K562 (cell line): ENCODE results near the gene CACNA2D3.

ENCODE experiments used
- ASH1L ChIP-seq: fragments of 450-650 bp; IDR thresholded peaks from 2 replicates; pipeline ENCODE4 v1.6.1; 2018; ENCODE audit warnings: borderline replicate concordance, mild to moderate bottlenecking, low read depth; ENCODE audit not compliant: partially characterized antibody
- CREB1 ChIP-seq, 2 experiments: sonication (generic) in 1 of 2; formaldehyde crosslinking in 1 of 2; IDR thresholded peaks; 2 replicates each; pipeline versions ENCODE4 v1.6.1 to v1.8.0; 2012 to 2022; ENCODE audit warnings: inconsistent platforms in 1 of 2, mild to moderate bottlenecking in 1 of 2, missing genetic modification reagents in 1 of 2, moderate library complexity in 1 of 2
- CTCF ChIP-seq, 3 experiments: IDR thresholded peaks in 2 of 3; conservative IDR thresholded peaks in 1 of 3; 2 replicates each; pipeline ENCODE4 v1.5.1; 2011 to 2012; ENCODE audit warnings: low read length in 3 of 3, mild to moderate bottlenecking in 3 of 3, control low read depth in 2 of 3, improper control_type of control experiment in 1 of 3, inconsistent platforms in 1 of 3, low read depth in 1 of 3, mixed read lengths in 1 of 3, moderate library complexity in 1 of 3; ENCODE audit not compliant: insufficient read depth in 2 of 3
- HNRNPLL ChIP-seq: fragments of 200-400 bp; formaldehyde crosslinking; IDR thresholded peaks from 2 replicates; pipeline ENCODE4 v1.6.1; 2017; ENCODE audit warnings: low read length, low read depth, mild to moderate bottlenecking; ENCODE audit not compliant: poor library complexity, severe bottlenecking
- MEIS2 ChIP-seq: fragments of 450-650 bp; IDR thresholded peaks from 2 replicates; pipeline ENCODE4 v1.6.1; 2014; ENCODE audit warnings: mild to moderate bottlenecking; ENCODE audit not compliant: partially characterized antibody
- NRF1 ChIP-seq, 2 experiments: fragments of 450-650 bp; IDR thresholded peaks in 1 of 2; conservative IDR thresholded peaks in 1 of 2; 2 replicates each; pipeline ENCODE4 v1.6.1; 2014; ENCODE audit warnings: mild to moderate bottlenecking in 2 of 2
- RFX5 ChIP-seq: IDR thresholded peaks from 2 replicates; pipeline ENCODE4 v1.6.1; 2011; ENCODE audit warnings: low read depth, mild to moderate bottlenecking, improper control_type of control experiment, low read length
- TAF1 ChIP-seq: IDR thresholded peaks from 2 replicates; pipeline ENCODE4 v1.6.1; 2011; ENCODE audit warnings: mild to moderate bottlenecking, low read length, moderate library complexity; ENCODE audit not compliant: insufficient read depth, control insufficient read depth, severe bottlenecking; ENCODE audit errors: extremely low read depth
- THAP12 ChIP-seq: fragments of 250-450 bp; sonication (Bioruptor Pico); IDR thresholded peaks from 2 replicates; pipeline ENCODE4 v1.9.0; 2021; ENCODE audit warnings: mild to moderate bottlenecking, inconsistent platforms
- ZBTB1 ChIP-seq: sonication (generic); formaldehyde crosslinking; IDR thresholded peaks from 2 replicates; pipeline ENCODE4 v1.8.1; 2023; ENCODE audit warnings: missing genetic modification reagents, low read depth, mild to moderate bottlenecking, borderline replicate concordance
- ZNF655 ChIP-seq: fragments of 250-450 bp; sonication (Bioruptor Pico); IDR thresholded peaks from 2 replicates; pipeline ENCODE4 v1.5.0; 2021
- ZNF695 ChIP-seq: fragments of 450-650 bp; formaldehyde crosslinking; IDR thresholded peaks from 2 replicates; pipeline ENCODE4 v1.4.0; 2020; ENCODE audit warnings: mild to moderate bottlenecking, moderate library complexity

- TF ChIP-seq CREB1 (IDR thresholded peaks at IDR 0.05) (no peak), CREB1 (CRISPR knock-in tag; IDR thresholded peaks at IDR 0.05) (no peak), CTCF (IDR thresholded peaks at IDR 0.05 in 2 of 3, conservative IDR thresholded peaks at IDR 0.05 in 1 of 3; ENCODE audit: insufficient read depth in 2 of 3, low read depth in 1 of 3, low read length in 3 of 3) (no peak), ASH1L (no peak), THAP12 (no peak), NRF1 (conservative IDR thresholded peaks at IDR 0.05 in 1 of 2, IDR thresholded peaks at IDR 0.05 in 1 of 2) (no peak), MEIS2 (no peak), RFX5 (no peak), TAF1 (no peak), HNRNPLL (no peak), ZNF655 (no peak), ZNF695 (CRISPR knock-in tag) (no peak), ZBTB1 (CRISPR knock-in tag) (no peak)
Measured at GRCh38 chr3:55094676-55095075, 972.3 kb downstream of the CACNA2D3 start.
